GM21367 (cell line): ENCODE data around the gene ARHGEF4.
"Not testable (repeated sequence)": the region's sequence is repeated elsewhere in the genome, so short reads cannot be mapped to it uniquely, and the experiment has no call there.

Experiments
- ATAC-seq: cut with Tn5 transposase; IDR thresholded peaks from one replicate; pipeline ENCODE4 v1.9.1; 2021; ENCODE audit not compliant: unreplicated experiment

The ARHGEF4 gene

DNA sequence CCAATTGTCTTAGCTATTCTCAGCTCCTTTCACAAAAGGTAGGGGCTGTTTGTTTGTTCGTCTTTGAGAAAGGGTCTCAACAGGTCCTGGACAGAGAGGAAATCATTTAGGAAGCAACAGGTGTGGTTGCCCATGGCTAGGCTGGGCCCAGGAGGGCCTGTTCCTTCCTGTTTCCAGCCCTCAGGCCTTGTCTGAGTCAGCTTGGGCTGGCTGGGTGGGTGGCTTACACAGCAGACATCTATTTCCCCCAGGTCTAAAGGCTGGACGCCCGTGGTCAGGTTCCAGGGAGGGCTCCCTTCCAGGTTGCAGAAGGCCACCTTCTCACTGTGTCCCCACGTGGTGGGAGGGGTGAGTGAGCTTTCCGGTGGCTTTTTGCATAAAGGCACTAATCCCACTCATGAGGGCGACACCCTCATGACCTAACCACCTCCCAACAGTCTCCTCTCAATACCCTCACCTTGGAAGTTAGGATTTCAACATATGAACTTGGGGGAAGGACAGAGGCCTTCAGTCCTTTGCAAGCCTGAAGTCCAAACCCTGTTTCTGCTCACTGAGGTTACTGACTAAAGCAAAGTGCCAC is 45.5 kb downstream of the ARHGEF4 start:
- ATAC-seq: no peak

DNA sequence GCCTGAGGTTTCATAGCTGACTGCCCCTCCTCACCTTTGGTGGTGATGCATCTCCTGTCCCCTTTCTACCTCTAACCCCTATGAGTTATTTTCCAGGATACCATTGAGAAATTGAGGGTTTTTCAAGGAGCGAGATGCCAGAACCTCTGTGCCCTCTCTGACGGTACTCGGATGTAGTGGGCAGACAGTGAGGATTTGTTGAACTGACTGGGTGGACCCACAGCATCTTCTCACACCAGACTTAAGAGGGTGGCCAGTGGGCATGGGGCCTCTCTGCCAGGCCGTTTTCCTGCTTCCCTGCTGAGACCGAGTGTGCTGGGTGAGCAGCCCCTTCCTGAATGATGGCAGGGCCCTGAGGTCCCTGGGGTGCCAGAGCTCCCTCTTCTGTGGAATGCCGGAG is 46.3 kb downstream of the ARHGEF4 start:
- ATAC-seq: no peak

DNA sequence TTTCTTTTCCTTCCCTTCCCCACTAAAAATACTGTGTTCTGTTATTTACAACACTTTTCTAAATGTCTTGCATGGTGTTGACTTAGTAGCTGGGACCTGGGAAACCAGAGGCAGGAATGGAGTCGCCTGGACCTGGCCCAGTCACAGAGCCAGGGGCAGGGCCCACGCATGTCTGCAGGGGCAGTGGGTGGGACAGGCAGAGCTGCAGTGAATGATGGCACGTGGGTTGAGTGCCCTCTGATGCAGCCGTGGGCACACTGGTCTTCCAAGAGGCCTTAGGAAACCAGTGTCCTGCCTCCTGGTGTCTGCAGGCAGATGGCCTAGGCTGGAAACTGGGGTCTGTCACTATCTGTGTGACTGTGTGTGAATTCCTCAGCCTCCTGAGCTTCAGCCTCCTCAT is 46.8 kb downstream of the ARHGEF4 start:
- no peak for ATAC-seq

DNA sequence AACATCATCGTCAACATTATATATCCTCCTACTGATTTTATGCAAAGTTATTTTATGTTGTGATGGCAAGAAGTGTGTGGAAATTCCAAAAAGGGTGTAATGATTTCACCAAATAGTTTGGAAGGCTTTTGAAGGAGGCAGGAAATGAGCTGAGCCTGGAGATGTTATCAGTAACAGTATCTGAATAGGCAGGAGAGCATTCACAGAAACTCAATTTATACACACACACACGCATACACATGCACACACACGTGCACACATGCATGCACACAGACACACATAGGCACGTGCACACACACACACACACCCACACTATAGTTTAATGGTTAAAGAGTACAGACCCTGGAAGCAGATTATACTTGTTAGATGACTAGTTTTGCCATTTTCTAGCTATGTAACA is 47.3 kb downstream of the ARHGEF4 start:
- ATAC-seq: no peak

DNA sequence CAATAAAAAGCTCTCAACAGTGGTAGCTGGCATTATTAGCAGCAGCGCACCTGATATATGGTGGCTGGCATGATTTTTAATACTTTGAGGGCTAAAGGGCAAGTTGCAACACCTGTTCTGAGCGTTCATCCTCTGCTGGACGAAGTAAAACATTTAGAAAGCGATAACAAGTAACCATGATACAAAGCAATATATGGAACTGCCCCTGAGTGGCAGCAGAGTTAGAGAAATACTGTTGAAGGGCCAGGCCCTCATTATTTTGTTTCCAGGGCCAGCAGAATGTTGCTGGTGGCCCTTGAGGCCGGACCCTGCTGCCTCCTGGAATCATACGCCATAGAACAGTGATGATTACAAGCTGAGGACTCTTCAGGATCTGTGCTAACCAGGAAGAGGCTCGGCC is 47.8 kb downstream of the ARHGEF4 start:
- no peak for ATAC-seq

DNA sequence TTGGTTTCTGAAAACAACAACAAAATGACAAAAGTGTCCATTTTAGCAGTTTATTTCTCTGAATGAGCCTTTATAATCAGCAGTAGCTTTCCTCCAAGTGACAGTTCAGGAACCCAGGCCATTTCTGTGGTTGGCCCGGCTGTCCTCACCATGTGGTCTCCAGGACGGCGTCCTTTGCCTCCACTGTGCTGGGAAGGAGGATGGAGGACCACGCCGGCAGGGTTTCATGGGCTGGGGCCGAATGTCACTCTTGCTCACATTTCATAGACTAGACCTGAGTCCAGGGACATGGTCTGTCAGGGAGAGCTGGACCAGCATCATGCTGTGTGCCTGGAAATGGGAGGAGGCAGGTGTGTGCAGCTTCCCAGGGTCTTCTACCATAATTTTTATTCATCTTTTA is 50.9 kb downstream of the ARHGEF4 start:
- no peak for ATAC-seq

DNA sequence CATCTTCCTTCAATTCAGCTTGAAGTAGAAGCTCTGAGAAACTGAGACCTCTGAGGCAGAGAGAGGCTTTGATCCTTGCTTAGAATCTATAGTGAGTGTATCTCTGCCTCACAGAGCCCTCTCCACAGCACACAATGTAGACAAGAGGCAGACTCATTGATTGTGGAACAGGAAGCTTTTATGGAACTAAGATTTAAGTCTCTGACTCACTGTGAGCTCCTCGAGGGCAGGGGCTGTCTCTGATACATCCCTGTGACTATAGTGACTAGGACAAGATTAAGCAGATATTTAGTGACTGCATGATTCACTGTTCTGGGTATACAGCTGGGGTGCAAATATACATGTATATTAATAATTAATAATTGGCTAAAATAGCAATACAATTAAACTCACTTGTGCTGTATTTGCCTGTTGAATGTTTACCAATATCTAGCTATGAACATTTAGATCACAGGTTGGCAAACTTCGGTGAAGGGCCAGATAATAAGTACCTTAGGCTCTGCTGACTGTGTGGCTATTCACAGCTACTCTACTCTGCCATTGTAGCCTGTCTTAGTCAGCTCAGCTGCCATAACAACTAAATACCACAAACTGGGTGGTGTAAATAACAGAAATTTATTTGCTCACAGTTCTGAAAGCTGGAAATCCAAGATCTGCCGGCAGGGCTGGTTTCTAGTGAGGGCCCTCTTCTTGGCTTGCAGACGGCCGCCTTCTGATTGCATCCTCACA is 54.4 kb downstream of the ARHGEF4 start:
- no peak for ATAC-seq

DNA sequence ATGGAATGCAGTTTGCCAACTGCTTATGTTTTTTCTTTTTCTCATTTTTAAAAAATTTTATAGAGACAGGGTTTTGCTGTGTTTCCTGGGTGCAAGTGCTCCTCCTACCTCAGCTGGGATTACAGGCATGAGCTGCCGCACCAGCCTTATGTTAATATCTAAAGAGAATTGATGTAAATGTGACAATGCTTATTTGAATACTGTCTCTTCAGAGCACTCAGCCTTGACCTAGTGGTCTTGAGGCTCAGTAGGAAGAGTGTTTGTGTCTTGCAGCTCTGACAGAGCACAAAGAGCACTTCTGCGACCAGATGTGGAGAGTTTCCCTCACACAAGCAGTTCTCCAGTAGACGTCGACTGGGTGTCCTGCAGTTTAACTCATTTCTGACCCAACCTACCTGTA is 55.3 kb downstream of the ARHGEF4 start:
- no peak for ATAC-seq

DNA sequence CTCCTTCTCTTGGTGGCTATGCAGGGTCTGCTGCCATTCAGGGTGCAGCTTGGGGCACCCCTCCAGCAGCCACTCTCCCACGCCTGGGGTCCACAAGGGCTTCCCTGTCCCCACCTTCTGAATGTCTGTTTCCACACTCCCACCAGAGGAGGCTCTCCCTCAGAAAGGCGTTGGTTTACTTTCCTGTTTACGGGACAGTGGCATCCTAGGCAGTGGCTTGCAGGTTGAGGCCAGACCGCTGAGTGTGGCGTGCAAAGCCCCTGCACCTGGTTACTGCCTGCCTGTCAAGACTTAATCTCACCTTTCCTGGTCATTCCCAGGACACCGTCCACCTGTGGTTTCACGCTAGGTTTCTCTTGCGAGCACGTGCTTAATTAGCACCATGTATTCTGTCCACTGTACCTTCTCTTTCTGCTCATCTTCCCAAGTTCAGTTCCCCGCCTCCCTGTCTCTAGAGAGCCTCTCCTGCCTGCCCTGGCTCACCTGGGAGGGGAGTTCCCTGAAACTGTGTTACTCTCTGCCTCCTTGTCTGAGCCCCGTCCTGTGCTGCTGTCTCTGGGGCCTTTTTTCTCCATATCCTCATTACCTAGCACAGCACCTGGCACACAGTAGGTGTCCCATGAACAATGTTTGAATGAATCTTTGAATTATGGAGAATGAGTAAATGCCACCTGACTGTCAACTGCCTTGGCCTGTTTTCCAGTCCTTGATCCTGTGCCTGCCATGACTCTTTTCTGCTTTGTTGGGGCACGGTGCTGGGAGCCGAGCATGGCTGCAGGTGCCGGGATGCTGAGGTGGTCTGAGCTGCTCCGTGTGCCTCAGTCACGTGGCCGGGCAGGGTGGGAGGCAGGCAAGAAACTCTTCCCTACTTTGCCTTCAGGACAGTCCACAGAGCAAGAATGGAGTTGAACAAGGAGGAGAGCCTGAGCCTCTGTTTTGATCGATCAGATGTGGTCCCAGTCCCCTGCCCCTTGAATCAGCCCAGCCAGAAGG is 56.4 kb downstream of the ARHGEF4 start:
- ATAC-seq: no peak

DNA sequence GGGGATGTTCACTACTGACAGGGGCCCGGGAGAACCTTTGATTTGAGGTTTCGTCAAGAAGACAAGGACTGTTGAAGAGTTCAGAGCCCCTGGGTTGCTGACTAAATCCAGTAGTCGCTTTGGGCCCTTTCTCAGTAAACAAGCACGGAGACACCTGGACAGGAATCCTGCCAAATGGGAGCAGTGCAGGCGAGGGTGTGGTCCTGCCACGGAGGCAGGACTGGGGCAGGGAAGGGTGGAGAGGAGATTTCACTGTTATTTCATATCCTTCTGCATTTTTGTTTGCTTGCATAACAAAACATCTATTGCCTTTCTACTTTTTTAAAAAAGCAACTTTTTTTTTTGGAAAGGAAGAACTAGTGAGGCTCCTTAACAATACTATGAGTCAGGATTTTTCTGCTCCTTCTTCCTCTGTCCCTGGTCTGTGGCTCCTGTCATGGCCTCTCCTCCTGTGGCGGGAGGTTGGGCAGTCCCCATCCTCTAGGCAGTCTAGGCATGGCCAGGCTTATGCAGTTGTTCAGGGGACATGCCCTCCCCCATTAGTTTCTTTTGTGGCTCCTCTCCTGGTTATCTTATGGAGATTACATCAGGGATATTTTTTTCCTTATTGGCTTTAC is 57.7 kb downstream of the ARHGEF4 start:
- no peak for ATAC-seq

DNA sequence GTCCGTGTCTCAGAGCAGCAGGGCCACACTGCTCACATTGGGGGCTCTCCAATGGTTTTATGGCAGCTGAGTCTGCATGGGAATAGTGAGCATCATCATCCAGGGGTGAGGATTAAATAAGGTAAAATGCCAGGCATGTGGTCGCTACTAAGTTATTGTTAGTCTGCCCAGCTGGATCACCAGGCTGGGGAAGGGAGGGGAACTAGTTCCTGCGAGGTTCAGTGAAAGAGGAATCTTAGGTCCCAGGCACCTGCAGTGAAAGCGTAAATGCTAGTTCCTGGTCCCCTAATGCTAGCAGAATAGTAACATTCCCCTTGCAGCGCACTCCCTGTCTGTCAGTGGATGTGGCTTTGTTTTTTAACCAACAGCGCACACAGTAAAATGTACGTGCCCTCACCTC is 60.1 kb downstream of the ARHGEF4 start:
- no peak for ATAC-seq

DNA sequence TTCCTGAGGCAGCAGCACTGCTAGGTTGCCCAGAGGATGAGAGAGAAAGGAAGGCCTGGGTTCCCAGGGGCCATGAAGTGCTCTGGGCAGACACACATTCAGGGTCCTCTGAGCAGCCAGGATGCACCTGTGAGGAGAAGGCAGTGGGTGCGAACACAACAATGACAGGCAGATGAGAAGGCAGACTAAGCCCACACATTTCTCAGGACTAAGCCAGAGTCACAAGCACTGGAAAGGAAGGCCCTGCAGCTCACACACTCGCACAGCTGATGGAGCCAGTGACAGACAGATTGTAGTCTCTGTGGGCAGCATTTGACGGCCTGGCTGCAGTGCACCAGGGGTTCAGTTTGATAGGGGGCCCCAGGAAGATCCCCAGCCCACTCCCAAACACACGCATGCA is 61.8 kb downstream of the ARHGEF4 start:
- ATAC-seq: no peak

DNA sequence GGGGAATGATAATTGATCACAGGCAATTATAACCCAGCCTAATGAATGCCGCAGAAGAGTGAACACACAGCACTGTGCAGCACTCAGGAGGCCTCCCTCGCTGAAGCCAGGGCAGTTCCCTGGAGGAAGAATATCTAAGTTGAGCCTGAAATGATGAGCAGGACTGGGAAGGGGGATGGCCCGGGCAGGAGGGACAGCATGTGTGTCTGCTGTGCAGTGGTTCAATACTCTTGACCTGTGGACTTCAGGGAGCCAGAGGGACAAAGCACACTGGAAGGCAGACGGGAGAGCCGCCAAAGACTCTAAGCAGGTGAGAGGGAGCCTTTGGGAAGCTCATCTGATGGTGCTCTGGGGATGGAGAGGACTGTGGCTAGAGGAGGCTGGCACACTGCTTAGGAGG is 62.6 kb downstream of the ARHGEF4 start:
- ATAC-seq: no peak

DNA sequence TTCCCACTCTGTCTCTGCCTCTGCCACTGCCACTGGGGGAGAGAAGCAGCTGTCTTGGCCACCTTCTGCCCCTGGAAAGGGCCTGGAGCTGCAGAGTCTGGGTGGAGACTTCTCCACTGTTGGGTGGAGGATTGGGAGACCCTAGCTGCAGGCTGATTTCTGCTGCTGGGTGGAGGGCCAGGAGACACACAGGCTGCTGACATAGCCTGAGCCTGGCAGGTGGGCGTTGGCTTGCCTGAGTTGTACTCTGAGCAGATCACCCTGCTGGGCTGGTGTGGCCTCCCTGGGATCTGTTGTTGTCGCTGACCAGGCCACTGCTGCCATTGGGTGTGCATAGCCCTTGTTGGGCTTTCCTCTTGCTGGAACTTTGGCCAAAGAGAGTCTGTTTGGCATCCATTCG is 64.3 kb downstream of the ARHGEF4 start:
- ATAC-seq: no peak

DNA sequence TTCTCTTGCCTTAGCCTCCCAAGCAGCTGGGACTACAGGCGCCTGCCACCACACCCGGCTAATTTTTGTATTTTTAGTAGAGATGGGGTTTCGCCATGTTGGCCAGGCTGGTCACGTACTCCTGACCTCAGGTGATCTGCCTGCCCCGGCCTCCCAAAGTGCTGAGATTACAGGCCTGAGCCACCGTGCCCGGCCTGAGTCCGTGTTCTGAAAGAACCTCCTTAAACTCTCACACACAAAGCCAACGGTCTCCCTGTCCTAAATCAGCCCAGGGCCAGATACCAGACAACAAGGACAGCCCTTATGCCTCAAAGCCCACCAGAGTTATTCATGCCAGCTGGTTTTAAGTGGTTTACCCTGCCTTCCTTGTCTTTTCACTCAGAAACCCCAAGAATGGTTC is 64.9 kb downstream of the ARHGEF4 start:
- not testable (repeated sequence) for ATAC-seq

DNA sequence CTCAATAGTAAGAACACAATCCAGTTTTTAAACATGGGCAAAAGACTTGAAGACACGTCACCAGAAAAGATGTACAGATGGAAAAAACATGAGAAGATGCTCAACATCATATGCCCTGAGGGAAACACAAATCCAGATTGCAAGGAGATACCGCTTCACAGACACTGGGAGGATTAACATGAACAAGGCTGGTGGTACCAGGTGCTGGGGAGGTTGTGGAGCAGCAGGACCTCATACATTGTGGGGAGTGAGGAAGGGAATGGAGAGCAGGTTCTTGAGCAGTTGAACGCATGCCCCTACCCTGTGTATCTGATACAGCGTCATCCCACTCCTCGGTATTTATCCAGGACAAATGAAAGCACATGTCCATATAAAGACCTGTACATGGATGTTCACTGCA is 72.1 kb downstream of the ARHGEF4 start:
- no peak for ATAC-seq

DNA sequence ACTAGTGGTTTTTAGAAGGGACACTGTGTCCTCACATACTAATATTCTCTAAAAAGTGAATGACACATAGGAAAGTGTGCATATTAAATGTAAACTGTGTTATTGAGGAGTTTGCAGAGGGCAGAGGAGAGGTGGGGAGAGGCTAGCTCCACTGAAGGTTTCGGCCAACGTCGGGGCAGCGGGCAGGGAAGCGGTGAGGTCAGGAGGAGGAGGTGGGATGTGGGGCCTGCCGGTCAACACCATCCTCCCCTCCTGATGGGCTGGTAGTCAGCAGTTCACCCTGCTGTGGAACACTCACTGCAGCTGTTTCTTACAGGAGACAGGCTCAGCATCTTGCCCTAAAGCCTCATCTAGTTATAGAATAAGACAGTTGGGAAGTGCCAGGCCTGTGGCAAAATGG is 74.2 kb downstream of the ARHGEF4 start:
- ATAC-seq: no peak

DNA sequence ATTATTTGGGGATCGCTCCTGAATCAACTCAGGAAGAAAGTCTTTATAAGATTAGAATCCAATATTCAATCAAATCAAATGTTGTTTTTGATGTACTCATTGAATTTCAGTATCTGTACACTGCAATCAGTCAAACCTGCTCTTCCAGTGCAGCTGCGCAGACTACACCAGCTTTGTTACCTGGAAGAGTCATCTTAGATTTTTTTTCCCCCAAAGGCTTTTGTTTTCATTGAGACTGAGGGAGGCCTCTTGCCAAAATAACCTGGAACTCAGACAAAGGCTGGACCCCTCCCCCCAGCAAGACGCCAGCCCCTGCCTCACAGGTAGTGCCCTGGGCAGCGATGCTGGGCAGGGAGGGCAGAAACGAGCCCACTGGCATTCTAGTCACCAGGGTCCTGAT is 74.8 kb downstream of the ARHGEF4 start:
- no peak for ATAC-seq

DNA sequence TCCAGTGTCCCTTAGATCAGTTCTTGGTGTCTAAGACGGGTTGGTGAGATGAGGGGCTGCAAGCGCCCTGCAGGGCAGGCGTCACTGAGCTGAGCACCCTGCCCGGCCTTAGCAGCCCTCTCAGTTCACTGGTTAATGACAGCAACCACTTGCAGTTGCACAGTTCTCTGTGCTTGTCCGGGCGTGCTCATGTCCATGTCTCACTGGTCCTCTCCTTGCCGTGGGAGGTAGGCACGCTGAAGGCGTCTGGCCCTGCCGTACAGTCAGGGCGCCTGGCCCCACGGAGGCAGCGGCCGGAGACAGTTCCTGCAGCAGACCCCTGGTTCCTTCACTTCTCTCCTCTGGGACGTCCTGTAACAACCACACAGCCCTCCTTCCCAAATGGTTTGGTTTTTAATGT is 75.3 kb downstream of the ARHGEF4 start:
- ATAC-seq: no peak

DNA sequence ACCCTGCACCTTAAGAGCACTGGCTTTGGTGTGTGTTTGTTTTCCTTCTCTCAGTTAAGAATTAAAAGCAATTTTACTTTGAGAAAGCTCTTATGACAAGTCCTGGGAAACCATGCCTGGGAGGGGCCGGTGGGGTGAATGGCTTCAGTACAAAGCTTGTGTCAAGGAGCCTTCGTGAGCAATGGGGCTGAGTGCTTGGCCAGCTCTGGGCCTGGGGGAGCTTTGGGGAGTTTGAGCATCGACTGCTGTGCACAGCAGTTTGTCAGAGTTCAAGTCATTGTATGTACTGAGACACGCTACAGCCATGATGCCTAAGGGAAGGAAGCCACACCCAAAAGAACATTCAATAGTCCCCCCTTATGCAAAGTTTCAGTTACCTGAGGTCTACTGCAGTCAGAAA is 75.8 kb downstream of the ARHGEF4 start:
- ATAC-seq: no peak

DNA sequence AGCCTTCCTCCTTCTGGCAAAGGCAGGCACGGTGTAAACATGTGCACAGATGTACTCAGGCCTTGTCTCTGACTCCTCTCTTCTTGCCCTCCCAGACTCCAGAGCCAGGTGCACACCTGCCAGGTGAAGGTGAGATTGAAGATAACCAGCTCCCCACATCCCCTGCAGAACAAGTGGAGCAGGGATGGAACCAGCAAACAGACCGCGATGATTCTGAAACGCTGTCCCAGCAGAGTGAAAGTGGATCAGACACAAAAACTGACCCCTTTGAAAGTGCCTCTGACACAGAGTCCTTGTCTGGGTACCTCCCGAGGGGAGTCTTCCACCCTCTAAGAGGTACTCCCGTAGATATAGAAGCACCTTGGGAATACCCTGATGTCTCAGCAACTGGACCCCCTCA is 77.2 kb downstream of the ARHGEF4 start:
- no peak for ATAC-seq
